NOMO-1 (cell line): Measurements from ENCODE around the gene TMEM120A.

Experiments used
- DNase-seq, 2 experiments: peaks; one replicate each; lab custom pipeline; 2025; ENCODE audit not compliant: unreplicated experiment in 2 of 2; lab: John Stamatoyannopoulos, UW

Gene TMEM120A

DNA sequence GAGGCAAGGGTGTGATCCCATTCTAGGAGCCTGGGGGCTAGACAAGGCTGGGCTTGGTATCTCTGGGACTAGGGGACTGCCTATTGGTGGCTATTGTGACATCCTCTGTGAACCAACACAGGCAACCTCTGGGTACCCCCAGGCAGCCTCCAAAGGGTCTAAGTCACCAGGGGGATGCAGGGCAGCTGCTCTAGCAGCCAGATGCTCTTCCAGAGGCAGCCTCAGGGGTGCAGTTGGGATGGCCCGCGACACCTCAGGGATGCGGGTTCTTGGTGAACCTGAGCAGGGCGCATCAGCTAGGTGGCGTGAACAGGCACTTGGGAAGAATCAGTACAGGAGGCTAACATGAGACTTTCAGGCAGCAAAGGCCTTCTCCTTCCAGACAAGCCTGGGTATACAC lies 1.6 kb upstream of the TMEM120A start:
- no peak for DNase-seq

DNA sequence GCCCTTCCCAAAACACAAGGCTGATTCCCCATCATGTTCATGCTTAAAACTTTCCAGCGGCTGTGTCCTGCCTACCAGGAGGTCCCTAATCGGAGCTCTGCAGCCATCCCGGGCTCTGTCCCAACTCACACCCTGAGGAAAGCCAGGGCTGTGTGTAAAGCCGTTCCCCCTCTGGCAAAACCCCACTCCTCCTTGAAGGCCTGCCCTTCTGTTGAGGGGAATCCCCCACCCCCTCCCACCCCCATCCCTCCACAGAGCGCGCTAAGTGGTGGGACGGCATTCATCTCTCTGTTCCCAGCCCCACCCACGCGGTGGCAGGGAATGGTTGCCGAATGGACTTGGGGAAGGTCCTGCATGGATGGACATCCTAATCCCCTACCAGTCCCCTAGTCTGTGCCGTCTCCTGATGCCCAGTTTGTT lies 667 bp upstream of the TMEM120A start:
- DNase-seq: no peak

DNA sequence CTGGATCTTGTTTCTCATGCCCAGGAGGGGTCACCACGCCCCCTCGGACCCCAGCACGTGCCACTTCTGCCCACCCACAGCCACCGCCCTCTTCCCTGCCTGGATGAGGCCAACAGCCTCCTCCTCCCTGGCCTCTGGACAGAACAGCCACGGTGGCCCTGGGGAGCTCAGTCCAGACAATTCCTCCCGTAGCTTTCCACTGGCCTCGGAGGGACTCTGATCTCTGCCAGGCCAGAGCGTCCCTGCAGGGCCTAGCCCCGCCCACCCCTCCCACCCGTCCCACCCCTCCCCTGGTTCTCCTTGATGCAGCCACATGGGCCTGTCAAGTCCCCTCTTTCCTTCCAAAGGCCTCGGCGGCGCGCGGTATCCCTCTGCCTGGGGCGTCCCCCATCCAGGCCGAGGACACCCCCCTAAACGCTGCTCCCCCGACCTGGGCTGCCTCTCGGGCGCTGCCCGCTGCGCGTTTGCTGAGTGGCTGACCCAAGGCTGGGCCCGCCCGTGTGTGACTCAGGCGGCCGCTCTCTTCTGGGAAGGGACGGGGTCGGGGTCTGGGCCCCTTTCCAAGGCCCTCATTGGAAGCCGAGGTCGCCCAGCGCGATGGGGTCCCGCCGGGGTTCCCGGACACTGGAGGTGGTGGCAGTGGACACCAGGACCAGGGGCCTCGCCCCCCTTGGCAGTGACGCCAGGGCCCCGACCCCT lies 557 bp downstream of the TMEM120A start:
- DNase-seq: peak in 1 of 2 experiments; percentile 52

DNA sequence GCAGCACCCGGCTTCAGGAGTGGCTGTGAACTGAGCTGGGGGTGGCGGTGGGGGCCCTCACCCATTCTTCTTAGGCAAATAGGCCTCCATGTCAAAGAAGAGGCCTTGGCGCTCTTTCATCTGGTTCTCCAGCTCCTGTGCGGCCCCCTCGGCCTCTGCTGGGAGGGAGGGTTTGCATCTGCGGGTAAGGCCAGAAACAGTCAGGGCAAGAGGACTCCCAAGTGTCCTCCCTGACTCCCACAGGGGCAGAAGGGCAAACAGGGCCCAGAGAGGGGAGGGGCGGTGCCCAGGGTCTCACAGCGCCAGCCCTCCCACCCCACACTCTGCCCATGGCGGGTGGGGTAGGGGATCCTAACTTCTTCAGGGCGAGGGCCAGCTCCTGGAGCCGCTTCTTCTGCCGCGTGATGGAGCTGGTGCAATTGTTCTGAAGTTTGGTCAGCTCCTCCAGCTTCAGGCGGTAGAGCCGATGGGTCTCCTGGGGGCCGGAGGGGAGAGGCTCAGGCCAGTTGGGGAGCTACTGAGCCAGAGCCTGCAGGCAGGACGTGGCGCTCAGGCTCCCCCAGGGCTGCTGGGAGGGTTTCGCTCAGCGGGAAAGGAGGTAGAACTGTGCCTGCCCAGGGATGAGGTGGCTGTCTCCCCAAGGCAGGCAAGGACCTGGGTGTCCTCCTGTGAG lies 2.2 kb downstream of the TMEM120A start:
- DNase-seq: no peak

DNA sequence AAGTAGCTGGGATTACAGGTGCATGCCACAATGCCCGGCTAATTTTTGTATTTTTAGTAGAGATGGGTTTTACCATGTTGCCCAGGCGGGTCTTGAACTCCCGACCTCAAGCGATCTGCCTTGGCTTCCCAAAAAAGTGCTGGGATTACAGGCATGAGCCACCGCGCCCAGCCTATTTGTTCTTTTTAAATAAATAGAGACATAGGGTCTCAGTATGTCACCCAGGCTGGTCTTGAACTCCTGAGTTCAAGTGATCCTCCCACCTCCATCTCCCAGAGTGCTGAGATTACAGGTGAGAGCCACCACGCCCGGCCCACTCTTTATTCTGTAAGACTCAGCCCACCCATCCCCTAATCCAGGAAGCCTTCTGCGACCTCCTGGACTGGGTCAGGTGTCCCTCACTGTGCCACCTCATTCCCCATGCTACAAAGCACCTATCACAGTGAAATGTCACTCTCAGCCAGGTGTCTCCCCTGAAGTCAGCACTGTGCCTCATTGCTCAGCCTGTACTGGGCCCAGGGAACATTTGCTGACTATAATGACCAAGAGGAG lies 2.8 kb downstream of the TMEM120A start:
- no peak for DNase-seq

DNA sequence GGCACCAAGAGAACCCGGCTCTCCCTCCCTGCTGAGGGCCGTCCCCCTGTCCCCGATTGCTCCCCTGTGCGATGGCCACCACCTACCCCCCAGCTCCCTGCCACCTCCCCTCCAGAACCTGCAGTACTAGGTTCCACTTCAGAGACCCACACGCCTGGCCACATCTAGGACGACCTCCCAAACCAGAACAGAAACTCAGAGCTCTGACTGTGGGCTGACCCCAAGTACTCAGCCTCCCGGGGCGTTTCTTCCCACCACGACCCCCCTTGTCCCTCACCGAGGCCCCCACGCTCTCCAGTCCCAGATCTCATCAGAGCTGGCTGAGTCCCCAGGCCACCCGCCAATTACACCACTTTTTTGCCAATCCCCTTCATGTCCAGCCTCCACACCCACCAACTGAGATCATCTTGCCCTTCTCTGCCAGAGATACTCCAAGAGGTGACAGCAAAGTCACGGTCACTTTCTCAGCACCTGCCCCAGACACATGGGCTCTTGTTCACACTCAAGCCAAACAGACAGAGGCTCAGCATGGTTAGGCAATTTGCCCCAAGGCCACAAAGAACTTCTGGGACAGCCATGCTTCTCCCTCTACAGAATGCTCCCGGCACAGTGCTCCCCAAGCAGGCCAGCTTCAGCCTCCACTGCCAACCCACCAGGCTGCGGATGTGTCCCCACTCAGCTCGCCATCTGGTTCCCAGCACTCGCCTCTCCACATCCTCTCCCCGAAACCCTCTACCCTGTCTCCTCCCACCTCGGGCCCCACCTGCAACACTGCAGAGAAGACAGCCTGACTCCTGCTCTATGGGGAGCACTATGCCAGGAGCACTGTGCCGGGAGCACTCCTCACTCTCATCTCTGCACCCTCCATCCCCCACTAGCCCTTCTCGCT lies 4.7 kb downstream of the TMEM120A start:
- DNase-seq: no peak

DNA sequence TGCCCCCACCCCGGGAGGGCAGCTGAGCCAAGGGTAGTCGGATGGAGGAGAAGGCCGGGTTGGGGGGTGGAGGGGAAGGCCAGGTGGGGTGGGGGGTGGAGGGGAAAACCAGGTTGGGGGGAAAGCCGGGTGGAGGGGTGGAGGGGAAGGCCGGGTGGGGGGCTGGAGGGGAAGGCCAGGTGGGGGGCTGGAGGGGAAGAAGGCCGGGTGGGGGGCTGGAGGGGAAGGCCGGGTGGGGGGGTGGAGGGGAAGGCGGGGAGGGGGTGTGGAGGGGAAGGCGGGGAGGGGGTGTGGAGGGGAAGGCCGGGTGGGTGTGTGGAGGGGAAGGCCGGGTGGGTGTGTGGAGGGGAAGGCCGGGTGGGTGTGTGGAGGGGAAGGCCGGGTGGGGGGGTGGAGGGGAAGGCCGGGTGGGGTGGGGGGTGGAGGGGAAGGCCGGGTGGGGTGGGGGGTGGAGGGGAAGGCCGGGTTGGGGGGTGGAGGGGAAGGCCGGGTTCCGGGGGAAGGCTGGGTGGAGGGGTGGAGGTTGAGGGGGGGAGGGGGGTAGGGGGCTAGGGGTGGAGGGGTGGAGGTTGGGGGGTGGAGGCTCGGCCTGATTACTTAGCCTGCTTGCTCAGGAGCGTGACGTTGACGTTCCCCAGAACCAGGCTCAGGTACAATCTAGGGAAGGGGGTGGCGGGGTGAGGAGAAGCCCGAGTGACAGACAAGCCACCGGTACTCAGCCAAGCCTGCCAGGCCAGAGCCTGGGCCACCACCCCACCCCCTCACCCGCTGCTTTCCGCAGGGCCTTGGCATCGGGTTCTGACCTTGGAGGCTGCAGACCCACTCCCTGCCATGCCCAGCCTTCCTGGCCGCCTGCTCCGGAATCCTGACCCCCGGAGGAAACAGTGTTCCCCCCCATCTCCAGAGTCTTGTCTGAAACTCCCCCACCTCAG lies 5.6 kb downstream of the TMEM120A start:
- no peak for DNase-seq

DNA sequence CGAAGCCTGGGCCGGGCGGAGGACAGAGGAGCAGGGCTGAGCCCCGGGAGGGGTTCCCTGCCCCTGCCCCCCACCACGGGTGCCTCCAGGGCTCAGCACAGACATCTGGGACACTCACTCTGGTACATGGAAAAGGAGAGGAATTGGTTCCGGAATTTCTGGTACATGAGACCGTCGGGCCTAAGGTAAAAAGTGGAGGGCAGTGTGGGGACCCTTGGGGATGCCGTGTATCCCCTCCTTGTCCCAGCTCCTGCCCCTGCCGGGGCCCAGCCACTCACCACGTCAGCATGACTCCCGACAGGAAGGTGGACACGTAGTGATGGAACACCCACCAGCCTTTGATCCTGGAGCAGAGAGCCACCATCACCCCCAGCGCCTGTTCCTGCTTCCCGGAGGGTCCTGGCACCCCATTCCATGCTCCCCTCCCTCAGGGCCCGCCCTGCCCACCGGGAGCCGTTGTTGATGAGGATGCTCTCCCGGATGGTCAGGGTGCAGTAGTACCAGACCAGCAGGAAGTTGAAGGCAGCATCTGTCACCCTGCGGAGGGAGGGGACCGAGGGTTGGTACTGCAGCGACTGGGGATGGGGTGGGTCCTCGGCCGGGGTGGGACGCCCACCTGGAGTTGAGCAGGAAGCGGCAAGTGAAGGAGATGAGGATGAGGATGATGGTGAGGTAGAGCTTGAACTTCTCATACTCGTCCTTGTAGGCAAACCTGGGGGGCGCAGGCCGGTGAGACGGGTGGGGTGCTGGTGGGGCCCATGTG lies 6.4 kb downstream of the TMEM120A start:
- DNase-seq: no peak

DNA sequence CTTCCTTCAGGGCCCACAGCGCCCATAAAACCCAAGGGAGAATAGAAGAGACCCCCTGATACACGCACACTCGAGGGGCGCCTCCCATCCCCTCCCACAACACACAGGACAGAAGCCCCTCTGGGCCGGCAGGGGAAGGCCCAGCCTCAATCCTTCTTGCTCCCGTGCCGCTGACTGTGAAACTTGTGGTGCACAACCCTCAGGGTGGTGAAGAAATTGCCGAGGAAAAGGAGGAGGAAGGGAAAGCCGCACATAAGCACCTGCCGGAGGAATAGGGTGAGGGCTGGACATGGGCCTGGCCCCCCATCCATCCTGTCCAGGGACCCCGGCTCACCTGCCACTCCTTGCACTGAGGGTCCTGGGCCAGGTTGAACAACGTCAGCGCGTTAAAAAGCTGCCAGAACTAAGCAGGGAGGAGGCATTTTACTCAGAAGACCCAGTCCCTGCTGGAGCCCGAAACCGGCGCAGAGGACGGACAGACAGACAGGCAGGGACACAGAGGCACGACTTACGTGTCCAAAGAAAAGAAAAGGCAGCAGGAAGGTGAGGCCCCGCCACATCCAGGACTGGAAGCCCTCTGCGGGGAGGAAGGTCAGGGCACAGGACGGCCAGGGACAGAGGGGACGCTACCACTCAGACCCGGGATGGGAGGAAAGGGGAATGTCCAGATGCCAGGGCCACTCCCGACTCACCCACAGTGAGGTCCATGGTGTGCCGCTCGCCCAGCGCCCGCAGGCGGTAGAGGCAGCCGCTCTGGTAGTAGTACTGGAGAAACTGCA lies 7.2 kb downstream of the TMEM120A start:
- DNase-seq: no peak

DNA sequence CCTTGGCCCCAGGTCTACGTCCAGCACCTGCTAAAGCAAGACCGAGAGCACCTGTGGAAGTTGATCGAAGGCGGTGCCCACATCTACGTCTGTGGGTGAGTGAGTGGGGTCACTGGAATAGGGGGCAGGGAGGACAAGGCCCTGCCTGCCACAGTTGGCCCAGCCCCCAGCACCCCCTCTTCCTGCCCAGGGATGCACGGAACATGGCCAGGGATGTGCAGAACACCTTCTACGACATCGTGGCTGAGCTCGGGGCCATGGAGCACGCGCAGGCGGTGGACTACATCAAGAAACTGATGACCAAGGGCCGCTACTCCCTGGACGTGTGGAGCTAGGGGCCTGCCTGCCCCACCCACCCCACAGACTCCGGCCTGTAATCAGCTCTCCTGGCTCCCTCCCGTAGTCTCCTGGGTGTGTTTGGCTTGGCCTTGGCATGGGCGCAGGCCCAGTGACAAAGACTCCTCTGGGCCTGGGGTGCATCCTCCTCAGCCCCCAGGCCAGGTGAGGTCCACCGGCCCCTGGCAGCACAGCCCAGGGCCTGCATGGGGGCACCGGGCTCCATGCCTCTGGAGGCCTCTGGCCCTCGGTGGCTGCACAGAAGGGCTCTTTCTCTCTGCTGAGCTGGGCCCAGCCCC lies 8.1 kb downstream of the TMEM120A start:
- DNase-seq: no peak

DNA sequence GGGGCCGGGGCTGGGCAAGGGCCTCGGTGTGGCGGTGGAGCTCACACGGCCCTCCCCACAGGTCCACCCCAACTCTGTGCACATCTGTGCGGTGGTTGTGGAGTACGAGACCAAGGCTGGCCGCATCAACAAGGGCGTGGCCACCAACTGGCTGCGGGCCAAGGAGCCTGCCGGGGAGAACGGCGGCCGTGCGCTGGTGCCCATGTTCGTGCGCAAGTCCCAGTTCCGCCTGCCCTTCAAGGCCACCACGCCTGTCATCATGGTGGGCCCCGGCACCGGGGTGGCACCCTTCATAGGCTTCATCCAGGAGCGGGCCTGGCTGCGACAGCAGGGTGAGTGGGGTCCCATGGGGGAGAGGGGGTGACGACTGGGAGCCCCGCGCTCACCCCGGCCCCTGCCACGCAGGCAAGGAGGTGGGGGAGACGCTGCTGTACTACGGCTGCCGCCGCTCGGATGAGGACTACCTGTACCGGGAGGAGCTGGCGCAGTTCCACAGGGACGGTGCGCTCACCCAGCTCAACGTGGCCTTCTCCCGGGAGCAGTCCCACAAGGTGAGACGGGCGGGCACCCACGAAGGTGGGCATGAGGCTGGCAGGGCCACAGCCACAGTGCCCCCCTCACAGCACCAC lies 8.8 kb downstream of the TMEM120A start:
- DNase-seq: no peak

DNA sequence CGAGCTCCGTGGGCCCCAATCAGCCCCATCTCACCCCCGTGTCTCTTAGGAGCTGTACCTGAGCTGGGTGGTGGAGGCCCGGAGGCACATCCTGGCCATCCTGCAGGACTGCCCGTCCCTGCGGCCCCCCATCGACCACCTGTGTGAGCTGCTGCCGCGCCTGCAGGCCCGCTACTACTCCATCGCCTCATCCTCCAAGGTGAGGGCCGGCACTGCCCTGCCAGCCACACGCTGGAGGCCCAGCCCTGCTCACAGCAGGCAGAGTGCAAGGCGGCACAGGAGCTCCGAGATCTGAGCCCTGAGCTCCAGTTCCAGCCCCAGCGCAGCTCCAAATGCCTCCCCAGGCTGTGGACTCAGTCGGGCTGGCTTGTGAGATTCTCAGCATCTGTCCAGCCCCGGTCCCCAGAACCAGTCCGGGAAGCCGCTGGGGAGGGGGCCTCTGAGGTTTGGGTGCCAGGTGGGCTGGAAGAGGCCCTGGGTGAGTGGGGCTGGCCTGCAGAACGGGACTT lies 9.3 kb downstream of the TMEM120A start:
- no peak for DNase-seq

DNA sequence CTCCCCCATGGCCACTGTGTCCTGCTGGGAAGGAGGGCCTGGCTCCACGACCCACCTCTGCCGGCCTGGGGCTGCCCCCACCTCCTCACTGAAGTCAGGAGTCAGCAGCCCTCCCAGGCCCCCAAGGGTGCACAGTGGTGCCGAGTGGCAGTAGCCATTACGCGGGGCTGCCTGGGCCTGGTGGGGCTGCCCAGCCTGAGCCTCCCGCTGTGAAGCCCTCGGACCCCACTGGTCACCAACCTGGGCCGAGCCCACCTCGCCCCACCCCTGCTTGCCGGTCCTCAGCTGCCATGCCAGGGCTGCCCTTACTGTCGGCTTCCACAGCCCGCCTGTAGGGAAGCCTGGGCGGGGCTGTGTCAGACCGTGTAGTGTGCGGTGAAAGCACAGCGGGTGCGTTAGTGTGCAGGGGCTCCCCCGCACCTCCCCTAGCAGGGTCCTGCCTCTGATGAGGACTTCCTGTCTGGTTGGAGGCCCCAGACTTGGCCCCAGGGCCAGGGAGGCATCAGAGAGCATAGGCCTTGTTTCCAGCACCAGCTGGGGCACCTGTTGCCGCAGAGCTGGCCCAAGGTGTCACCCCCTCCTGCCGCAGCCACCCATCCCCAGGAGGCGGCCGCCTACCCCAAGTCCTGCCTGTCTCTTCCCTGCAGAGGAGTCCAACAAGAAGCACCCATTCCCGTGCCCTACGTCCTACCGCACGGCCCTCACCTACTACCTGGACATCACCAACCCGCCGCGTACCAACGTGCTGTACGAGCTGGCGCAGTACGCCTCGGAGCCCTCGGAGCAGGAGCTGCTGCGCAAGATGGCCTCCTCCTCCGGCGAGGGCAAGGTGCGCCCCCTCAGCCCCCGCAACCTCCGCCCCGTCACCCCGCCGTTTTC lies 10.0 kb downstream of the TMEM120A start:
- no peak for DNase-seq

DNA sequence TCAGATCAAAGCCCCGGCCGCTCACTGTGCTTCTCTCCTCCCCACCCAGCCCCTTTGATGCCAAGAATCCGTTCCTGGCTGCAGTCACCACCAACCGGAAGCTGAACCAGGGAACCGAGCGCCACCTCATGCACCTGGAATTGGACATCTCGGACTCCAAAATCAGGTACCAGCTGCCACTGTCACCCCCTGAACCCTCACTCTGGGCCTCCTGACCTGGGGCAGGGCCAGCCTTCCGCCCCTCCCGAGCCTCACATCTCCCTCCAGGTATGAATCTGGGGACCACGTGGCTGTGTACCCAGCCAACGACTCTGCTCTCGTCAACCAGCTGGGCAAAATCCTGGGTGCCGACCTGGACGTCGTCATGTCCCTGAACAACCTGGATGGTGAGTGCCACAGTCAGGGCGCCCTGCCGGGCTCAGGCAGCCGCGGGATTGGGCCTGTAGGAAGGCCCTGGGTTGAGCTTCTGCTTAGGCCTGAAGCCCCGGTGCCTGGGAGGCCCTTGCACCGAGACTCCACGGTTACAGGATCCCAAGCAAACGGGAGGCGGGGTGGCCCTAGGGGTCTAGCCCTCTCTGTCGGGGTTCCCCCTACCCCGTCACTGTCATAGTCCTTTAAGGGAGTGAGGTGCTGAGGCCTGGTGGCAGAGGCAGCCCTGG lies 10.8 kb downstream of the TMEM120A start:
- no peak for DNase-seq

DNA sequence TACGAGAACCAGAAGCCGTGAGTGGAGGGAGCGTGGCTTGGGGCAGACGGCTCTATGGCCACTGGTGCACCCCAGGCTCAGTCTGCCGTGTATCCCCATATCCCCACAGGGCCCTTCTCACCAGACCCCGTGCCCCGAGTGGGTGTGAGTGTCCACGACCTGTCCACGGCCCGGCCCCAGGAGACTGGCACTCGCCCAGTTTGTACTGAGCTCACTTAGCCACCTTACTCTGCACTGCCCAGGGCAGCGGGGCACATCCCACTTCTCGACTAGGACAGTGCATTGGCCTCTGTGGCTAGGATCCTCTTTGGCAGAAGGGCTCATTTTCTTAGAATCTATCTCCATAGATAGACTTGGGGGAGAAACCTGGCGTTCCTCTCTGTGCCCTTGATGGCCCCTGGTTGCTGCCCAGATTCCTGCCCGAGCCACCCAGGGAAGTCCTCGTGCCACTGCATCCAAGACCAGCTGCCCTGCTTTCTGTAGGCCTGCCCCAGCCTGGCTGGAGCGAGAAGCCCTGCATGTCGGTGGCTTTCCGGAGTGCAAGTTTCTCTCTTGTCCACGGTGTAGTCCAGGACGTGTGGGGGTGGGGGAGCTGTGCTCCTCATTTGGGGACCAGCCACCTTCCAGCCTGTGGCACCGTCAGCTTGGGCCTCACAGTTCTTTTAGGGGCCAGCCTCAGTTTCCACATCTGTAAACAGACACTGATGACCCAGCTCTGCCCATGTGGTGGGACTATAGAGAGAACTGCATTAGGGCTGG lies 11.9 kb downstream of the TMEM120A start:
- DNase-seq: no peak
